Hematopoietic multipotent progenitor cell (in vitro differentiated cells): ENCODE measurements around the gene GKN1. TPM values are rescaled to one million over a fixed set of nuclear protein-coding genes. Genes with fewer than 3 reads are reported as not detected.

Source experiments
- DNase-seq, 3 donors: peaks; one replicate each; pipeline ENCODE4 v3.0.0-alpha.2; 2011 to 2015; ENCODE audit warnings: low read depth in 2 of 3, low spot score in 2 of 3
- total RNA-seq: library from RNA; depleted of rRNA; stranded (reverse); fragments of >200 nt; gene quantifications from one replicate; pipeline ENCODE4 v1.2.3, GENCODE V29; 2012

The GKN1 gene
- total RNA-seq, 1 donor: not detected

- DNase-seq: no peak
Observed at GRCh38 chr2:69001879-69002278, 27.4 kb downstream of the GKN1 start.

GRCh38 chr2:69003731-69004130, 29.3 kb downstream of the GKN1 start:
- no peak for DNase-seq

GRCh38 chr2:69007169-69007568, 32.7 kb downstream of the GKN1 start:
- no peak for DNase-seq

- no peak for DNase-seq
Observed at GRCh38 chr2:69007603-69008002, 33.2 kb downstream of the GKN1 start.

GRCh38 chr2:69010437-69011194, 36.2 kb downstream of the GKN1 start:
- DNase-seq: no peak

- no peak for DNase-seq
Observed at GRCh38 chr2:69011611-69012157, 37.2 kb downstream of the GKN1 start.

- DNase-seq: peak; percentile 13 to 53 (median 39)
Observed at GRCh38 chr2:69012310-69013141, 38.1 kb downstream of the GKN1 start.

GRCh38 chr2:69013142-69013839, 38.9 kb downstream of the GKN1 start, which contains the start of gene ANTXR1:
Gene ANTXR1, plus strand, starts transcription at chr2:69013179. Its CDS starts 321 bp downstream, at chr2:69013500.
- peak in 1 of 3 donors; percentile 31 for DNase-seq

- peak in 1 of 3 donors; percentile 13 for DNase-seq
Observed at GRCh38 chr2:69013840-69014821, 39.7 kb downstream of the GKN1 start.

- no peak for DNase-seq
Observed at GRCh38 chr2:69017080-69017479, 42.6 kb downstream of the GKN1 start.

GRCh38 chr2:69017835-69018234, 43.4 kb downstream of the GKN1 start:
- no peak for DNase-seq

- DNase-seq: no peak
Observed at GRCh38 chr2:69018678-69019095, 44.3 kb downstream of the GKN1 start.

GRCh38 chr2:69020496-69021426, 46.3 kb downstream of the GKN1 start:
- DNase-seq: no peak

GRCh38 chr2:69021727-69022126, 47.3 kb downstream of the GKN1 start:
- DNase-seq: no peak

- DNase-seq: no peak
Observed at GRCh38 chr2:69022548-69022947, 48.1 kb downstream of the GKN1 start.

- DNase-seq: no peak
Observed at GRCh38 chr2:69023236-69023635, 48.8 kb downstream of the GKN1 start.

GRCh38 chr2:69026026-69026425, 51.6 kb downstream of the GKN1 start:
- DNase-seq: peak in 2 of 3 donors; percentile 48 to 83

- DNase-seq: no peak
Observed at GRCh38 chr2:69026691-69027459, 52.4 kb downstream of the GKN1 start.
